NCI-H187 (cell line): Measurements from ENCODE around the gene CCDC18.
"Not testable (repeated sequence)": the region's sequence is repeated elsewhere in the genome, so short reads cannot be mapped to it uniquely, and the experiment has no call there.

Experiments
- DNase-seq, 2 experiments: peaks; one replicate each; lab custom pipeline; 2025; lab: John Stamatoyannopoulos, UW

CCDC18 gene

GRCh38 chr1:93171549-93172034, 8.9 kb upstream of the CCDC18 start:
- no peak for DNase-seq

DNA sequence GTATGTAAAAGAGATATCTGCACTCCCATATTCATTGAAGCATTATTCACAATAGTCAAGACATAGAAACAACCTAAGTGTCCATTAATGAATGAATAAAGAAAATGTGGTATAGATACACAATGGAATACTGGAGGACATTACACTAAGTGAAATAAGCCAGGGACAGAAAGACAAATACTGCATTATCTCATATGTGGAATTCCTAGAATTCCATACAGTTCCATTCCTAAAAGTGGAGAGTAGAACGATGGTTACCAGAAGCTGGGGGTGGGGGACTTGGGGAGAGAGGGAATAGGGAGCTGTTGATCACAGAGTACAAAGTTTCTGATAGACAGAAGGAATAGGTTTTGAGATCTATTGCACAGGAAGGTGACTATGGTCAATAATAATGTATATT, 7.7 kb upstream of the CCDC18 start:
- DNase-seq: no peak

DNA sequence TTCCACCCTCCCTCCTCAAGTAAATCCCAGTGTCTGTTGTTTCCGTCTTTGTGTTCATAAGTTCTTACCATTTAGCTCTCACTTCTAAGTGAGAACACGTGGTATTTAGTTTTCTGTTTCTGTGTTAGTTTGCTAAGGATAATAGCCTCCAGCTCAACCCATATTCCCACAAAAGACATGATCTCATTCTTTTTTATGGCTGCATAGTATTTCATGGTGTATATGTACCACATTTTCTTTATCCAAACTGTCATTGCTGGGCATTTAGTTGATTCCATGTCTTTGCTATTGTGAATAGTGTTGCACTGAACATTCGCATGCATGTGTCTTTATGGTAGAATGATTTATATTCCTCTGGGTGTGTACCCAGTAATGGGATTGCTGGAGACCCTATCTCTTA, 5.9 kb upstream of the CCDC18 start:
- DNase-seq: not testable (repeated sequence)

DNA sequence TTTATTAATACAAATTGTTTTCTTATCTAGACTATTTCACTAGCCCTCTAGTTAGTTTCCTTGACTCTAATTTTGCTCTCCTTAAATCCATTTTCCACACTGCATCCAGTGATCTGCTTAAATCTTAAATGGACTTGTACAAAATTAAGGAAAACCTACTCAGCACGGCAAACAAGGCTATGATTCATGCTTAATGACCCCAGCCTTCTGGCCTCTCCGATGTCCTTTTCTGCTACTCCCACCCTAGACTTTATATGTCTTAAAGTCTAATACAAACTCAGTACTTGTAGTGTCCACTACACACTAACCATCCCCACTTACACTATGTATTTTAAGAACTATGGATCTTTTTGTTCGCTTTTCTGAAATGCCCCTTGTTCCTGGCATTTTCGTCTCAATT, 2.5 kb upstream of the CCDC18 start:
- no peak for DNase-seq

DNA sequence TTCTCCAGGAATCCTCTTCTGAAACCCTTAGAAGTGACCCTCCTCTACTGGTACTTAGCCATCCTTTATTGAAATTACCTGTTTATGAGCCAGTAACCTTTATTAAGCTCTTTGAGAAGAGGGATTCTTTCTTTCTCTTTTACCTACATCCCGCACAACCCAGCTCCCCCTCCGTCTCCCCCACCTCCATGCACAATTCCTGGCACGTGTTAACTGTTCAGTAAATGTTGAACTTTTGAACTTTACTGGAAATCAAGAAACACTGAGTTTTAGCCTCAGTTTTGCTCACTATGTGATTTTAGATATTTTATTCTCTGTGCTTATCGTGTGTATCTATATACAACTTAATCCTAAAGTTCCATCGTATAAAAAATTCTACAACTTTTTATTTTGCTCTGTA, 2.1 kb upstream of the CCDC18 start:
- DNase-seq: no peak

- DNase-seq: peak; percentile 89 to 95
These were observed 420 bp upstream of the CCDC18 start, which contains the start of gene TMED5 for GRCh38 chr1:93179886-93180722. TMED5 (minus strand) TSS chr1:93180413; CDS start chr1:93180242, 171 bp downstream.

- no peak for DNase-seq
These were observed 6.1 kb downstream of the CCDC18 start for GRCh38 chr1:93186667-93187066.

DNA sequence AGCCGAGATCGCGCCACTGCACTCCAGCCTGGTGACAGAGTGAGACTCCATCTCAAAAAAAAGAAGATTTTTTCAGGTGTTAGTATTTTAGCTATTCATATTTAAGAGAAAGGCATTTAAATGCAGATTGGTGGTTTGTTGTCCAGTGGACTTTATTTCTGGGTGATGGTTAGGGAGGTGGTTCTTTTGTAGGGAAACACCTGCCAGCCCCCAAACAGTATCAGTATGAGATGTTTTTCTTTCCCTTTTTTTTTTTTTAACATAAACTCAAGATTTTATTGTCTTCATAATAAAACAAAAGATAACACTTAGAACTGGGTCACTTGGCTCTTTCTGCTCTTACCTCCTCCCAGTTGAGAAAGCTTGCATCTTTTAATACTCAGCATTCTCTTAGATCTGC, 9.9 kb downstream of the CCDC18 start:
- no peak for DNase-seq

DNA sequence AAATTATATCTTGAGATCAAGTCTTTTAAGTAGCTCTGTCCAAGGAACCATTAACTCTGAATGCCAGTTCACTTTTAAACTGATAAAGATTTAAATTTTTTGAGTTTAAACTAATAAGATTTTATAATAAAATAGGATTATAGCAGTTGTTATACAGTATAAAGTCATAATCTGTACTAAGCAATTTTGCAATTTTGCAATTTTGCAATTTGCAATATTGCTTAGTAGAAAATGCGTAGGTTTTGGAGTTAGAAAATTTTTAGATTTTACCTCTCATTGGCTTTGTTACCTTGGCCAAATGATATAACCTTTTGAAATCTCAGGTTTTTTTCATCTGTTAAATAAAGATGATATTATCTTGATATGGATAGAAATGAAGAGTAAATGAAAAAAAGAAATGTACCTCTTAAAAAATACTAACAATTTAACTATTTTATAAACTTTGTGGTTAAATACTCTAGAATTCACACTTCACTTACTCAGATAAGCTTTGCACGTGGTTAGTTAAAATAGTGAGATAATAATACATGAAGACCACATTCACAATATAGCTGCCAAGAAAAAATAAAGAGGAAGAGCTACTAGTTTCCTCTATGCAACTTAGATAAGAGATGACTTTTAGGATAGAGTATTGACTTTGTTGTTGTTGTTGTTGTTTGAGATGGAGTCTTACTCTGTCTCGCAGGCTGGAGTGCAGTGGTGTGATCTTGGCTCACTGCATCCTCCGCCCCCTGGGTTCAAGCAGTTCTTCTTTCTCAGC, 13.9 kb downstream of the CCDC18 start:
- no peak for DNase-seq

- no peak for DNase-seq
These were observed 16.1 kb downstream of the CCDC18 start for GRCh38 chr1:93196591-93196990.

DNA sequence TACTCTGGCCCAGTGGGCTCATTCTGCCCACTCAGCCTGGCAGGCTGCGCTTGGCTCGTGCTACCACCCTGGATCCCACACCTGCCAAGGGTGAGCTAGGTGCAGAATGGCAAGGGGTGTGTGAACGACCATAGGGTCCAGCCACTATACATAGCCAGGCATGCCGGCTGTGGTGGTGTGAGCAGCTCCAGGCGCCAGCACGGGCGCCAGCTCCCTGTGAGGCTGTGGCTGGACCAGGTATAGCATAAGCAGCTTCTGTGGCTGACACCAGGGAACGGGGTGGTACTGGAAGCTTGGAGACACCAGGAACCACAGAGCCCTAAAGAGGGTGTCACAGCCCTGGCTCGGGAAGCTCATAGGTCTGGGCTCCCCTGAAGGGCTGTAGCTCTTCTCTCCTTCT, 18.6 kb downstream of the CCDC18 start:
- DNase-seq: no peak

- no peak for DNase-seq
These were observed 19.6 kb downstream of the CCDC18 start for GRCh38 chr1:93200086-93200620.

GRCh38 chr1:93200714-93201113, 20.2 kb downstream of the CCDC18 start:
- DNase-seq: no peak

DNA sequence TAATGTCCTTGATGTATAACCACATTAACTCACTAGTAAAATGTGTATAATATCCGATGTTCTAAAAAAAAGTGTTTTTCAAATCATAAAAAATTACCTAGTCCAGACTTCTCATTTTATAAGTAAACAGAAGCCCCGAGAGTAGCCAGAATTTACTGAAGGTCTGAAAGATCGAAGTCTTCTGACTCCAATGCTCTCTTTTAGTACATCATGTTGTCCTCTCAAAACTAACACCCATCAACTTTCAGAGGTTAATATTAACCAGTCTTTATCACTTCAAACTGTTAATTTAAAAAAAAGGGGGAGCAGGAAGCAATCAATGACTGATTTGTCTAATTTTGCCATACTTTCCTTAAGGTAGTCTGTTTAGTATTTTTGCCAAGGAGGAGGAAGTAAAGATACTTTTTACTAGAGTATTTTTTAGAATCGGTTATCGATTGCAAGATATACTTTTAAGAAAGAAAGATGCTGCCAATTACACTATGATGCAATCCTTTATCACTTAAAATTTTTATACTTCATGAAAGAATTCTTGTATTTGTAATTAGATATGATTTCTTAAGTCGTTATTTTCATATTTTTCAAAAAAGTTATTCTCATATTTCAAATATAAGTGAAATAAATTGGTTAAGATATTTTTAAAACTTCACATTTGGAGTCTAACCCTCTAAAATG, 25.5 kb downstream of the CCDC18 start:
- DNase-seq: no peak

GRCh38 chr1:93206567-93206954, 26.0 kb downstream of the CCDC18 start:
- DNase-seq: no peak

DNA sequence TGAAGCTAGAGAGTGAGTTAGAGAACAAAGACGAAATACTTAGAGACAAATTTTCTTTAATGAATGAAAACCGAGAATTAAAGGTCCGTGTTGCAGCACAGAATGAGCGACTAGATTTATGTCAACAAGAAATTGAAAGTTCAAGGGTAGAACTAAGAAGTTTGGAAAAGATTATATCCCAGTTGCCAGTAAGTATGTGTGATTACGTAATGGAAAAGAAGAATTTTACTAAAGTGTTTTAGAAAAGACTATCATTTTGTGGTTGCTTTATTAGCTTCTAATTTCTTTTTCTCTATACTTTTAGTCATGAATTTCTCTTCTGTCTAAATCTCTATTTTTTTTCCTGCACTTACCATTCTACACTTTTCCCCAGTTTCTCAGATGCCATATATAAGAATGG, 26.7 kb downstream of the CCDC18 start:
- DNase-seq: no peak

DNA sequence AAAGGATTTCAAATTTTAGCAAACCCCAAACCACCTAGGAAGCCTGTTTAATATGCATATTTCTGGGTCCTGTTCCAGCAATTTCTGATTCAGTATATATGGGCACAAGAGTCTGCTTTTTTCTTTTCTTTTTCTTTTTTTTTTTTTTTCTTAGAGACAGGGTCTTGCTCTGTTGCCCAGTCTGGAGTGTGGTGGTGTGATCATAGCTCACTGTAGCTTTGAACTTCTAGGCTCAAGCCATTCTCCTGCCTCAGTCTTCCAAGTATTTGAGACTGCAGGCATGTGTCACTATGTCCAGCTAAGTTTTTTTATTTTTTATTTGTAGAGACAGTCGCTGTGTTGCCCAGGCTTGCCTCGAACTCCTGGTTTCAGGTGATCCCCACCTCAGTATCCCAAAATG, 34.8 kb downstream of the CCDC18 start:
- no peak for DNase-seq

DNA sequence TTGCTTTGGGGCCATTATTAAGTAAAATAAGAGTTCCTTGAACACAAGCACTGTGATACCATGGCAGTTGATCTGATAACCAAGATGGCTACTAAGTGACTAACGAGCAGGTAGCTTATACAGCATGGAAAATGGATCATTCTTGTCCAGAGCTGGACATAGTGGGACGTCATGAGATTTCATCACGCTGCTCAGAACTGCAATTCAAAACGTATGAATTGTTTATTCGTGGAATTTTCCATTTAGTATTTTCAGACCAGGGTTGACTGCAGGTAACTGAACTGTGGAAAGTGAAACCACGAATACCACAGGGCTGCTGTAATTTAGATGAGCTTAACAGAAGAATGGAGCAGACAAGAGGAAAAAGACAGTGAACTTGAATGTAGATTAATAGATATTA, 38.9 kb downstream of the CCDC18 start:
- DNase-seq: no peak

DNA sequence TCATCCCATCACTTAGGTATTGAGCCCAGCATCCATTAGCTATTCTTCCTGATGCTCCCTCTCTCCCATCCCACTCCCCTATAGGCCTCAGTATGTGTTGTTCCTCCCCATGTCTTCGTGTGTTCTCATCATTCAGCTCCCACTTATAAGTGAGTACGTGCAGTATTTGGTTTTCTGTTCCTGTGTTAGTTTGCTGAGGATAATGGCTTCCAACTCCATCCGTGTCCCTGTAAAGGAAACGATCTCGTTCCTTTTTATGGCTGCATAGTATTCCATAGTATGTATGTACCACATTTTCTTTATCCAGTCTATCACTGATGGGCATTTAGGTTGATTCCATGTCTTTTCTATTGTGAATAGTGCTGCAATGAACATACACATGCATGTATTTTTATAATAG, 40.2 kb downstream of the CCDC18 start:
- DNase-seq: not testable (repeated sequence)

- DNase-seq: no peak
These were observed 41.4 kb downstream of the CCDC18 start for GRCh38 chr1:93221913-93222312.

DNA sequence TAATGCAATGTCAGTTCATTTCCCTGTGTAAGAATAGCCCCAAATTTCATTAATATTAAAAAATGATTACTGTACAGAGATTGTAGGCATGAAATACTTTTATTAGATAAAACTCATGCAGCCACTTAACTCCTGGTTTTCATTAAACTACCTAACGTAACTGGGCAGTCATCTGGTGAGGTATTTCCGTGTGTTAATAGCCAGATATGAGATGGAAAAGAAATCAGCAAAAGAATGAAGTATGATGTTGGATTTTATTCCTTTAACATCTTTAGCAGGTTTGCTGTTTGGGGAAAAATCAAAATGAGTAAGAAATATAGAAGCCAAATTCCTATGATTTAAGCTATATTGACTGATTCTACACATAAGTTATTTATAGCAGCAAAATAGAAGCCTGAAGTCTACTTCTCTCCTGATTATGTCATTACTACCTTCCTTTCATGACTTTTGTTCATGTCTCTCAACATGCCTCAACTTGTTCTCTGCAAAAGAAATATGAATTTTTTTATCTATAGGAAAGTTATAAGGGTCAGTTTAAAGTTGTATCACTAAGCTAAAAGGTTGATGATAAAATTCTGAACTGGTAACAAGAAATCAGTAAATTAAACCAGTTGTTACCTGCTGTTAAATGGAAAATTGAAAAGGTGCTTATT, 42.6 kb downstream of the CCDC18 start:
- no peak for DNase-seq

- no peak for DNase-seq
These were observed 54.7 kb downstream of the CCDC18 start for GRCh38 chr1:93235261-93235660.
